NT2/D1 (cell line): ENCODE results near the gene CHP1.

Experiments
- SUZ12 ChIP-seq: IDR thresholded peaks from 2 replicates; pipeline ENCODE4 v1.6.1; 2011; ENCODE audit not compliant: insufficient read length, insufficient read depth; ENCODE audit errors: extremely low read depth
- YY1 ChIP-seq: IDR thresholded peaks from 2 replicates; pipeline ENCODE4 v1.6.1; 2011; ENCODE audit not compliant: insufficient read length, insufficient read depth
- ZNF274 ChIP-seq: IDR thresholded peaks from 2 replicates; pipeline ENCODE4 v1.6.1; 2011; ENCODE audit warnings: mild to moderate bottlenecking, low read depth, low read length

DNA sequence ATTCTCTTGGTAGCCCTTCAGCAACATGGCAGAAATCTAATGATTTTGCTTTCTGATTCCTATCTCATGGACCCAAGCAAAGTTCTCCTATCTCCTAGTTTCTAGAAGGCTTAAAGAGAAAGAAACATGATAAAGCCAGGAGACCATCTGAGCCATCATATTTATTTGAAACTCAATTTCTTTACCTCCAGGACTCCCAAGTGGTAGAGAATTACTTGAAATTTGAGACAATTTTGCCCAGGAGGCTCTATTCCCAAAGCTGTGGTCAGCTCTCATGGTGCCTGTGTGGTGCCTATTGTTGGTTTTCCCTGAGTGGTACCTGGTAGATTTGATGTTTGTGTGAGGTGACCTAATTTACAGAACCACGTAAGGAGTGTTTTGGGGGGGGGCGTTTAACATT is 38.8 kb downstream of the CHP1 start:
- TF ChIP-seq YY1 (no peak), ZNF274 (no peak), SUZ12 (no peak)
